ENCODE results near the gene AP2M1. TPM values are rescaled to one million over a fixed set of nuclear protein-coding genes. Genes with fewer than 3 reads are reported as not detected.

The AP2M1 gene
- total RNA-seq, 2 experiments from 2014 or later = 147 to 158 TPM

DNA sequence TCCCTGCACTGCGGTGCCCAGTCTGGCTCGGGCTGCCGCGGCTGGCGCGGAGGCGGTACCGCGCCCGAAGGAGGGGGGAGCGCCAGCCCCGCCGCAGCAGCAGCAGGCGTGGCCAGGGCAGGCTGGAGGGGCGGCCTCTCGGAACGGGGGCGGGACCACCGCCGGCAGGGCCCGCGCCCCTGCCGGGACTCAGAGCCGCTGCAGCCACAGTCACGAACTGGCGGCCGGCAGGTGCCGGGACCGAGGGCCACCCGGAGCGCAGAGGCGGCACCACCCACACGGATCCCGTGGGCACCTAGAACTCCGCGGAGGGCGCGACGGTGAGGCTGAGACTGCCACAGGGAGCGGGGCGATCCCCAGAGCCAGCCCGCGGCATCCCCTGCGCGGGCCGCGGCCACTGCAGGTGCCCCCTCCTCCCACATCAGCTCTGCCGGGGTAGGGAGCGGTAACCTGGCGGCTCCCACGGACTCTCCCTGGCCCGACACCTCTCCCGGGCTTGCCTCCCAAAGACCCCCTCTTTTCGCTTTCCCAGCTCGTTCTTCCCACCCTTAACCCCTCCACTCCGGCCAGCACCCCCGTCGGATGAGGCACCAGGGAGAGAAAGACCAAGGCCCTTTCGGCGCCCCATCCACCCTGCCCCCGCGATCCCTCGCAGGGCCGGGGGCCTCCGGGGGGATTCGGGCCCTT is 54.9 kb downstream of the AP2M1 start, which contains the start of gene VWA5B2:
Gene VWA5B2 (plus strand): TSS at position 192 of the 687 bp plus-strand sequence. CDS start 944 bp downstream, outside the sequence.
- H3K27ac ChIP-seq (ENCODE audit: low read depth, low read length, poor library complexity, severe bottlenecking) = no peak within 1 kb of the TSS
- peaks cover 7% of the 10 kb centered on the region for H3K4me1 ChIP-seq (ENCODE audit: insufficient read depth, low read length, poor library complexity, severe bottlenecking)
- ChIA-PET POLR2A (interaction anchor here (0.5 kb wide), 1 partner anchor 22 kb away, joined by 3 read pairs; no protein-coding TSS in a partner anchor), CTCF (ENCODE audit: unreplicated experiment) (no interaction called here)
- H3K9me2 ChIP-seq (ENCODE audit: insufficient read depth, low read length) = no peaks in the 10 kb centered on the region
- TF ChIP-seq EZH2phosphoT487 (IDR thresholded peaks at IDR 0.05; ENCODE audit: borderline replicate concordance, low read depth, low read length) = no peak
- TF ChIP-seq, protein P1, sequence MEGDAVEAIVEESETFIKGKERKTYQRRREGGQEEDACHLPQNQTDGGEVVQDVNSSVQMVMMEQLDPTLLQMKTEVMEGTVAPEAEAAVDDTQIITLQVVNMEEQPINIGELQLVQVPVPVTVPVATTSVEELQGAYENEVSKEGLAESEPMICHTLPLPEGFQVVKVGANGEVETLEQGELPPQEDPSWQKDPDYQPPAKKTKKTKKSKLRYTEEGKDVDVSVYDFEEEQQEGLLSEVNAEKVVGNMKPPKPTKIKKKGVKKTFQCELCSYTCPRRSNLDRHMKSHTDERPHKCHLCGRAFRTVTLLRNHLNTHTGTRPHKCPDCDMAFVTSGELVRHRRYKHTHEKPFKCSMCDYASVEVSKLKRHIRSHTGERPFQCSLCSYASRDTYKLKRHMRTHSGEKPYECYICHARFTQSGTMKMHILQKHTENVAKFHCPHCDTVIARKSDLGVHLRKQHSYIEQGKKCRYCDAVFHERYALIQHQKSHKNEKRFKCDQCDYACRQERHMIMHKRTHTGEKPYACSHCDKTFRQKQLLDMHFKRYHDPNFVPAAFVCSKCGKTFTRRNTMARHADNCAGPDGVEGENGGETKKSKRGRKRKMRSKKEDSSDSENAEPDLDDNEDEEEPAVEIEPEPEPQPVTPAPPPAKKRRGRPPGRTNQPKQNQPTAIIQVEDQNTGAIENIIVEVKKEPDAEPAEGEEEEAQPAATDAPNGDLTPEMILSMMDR (conservative IDR thresholded peaks at IDR 0.05; ENCODE audit: low read length) = no peak
- peak within 1 kb of the TSS; percentile 50; the same call in 1 of the 2 replicates for H3K4me2 ChIP-seq (ENCODE audit: low read length)
- peak; percentile 35 for DNase-seq (ENCODE audit: low spot score)
- H2AFZ ChIP-seq (ENCODE audit: low read length) = no peak within 1 kb of the TSS
- H3K79me2 ChIP-seq (ENCODE audit: insufficient read depth, low read depth, low read length) = no peaks in the 10 kb centered on the region
- peak within 1 kb of the TSS; percentile 9 for H3K4me3 ChIP-seq (ENCODE audit: low read depth, low read length, poor library complexity, severe bottlenecking)
- no peaks in the 10 kb centered on the region for H3K9me3 ChIP-seq (ENCODE audit: low read length)
- H4K20me1 ChIP-seq (ENCODE audit: insufficient read depth, low read length) = no peaks in the 10 kb centered on the region
- H3K36me3 ChIP-seq (ENCODE audit: insufficient read depth, low read length) = no peaks in the 10 kb centered on the region
- intact Hi-C loops (cut with micrococcal nuclease; ENCODE audit: unreplicated experiment) = no loop called here
- BruUV-seq (replicated peaks) = no TSS peak

DNA sequence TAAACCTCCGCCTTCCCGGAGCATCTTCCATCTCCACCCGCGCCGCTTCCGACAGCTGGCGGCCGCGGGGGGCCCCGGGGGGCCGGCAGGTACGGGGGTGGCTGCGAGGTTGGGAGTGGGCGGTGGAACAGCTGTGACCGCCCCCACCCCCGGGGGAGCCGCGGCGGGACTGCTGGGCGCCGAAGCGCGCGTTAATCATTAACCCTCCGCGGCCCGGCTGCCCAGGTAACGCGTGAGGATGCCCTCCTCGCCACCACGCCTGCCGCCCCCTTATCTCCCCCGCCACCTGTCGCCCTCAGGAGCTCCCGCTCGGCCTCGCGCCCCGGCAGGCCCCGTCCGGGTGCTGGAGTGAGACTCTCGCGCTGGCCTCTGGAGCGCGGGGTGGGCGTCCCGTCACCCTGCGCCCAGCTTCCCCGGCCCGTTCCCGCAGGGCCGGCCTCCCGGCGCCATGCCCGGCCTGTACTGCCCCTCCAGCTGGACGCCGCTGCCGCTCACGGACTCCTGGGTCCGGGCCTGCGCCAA is 55.5 kb downstream of the AP2M1 start:
- no peaks in the 10 kb centered on the region for H3K36me3 ChIP-seq (ENCODE audit: insufficient read depth, low read length)
- no peaks in the 10 kb centered on the region for H3K79me2 ChIP-seq (ENCODE audit: insufficient read depth, low read depth, low read length)
- no peak overlapping the region for H2AFZ ChIP-seq (ENCODE audit: low read length)
- H3K4me3 ChIP-seq (ENCODE audit: low read depth, low read length, poor library complexity, severe bottlenecking) = peak overlapping the region; percentile 9
- no peaks in the 10 kb centered on the region for H3K9me2 ChIP-seq (ENCODE audit: insufficient read depth, low read length)
- H3K27ac ChIP-seq (ENCODE audit: low read depth, low read length, poor library complexity, severe bottlenecking) = no peak overlapping the region
- no peak for TF ChIP-seq EZH2phosphoT487 (IDR thresholded peaks at IDR 0.05; ENCODE audit: borderline replicate concordance, low read depth, low read length)
- TF ChIP-seq, protein P1 (conservative IDR thresholded peaks at IDR 0.05; ENCODE audit: low read length) = no peak
- no peaks in the 10 kb centered on the region for H4K20me1 ChIP-seq (ENCODE audit: insufficient read depth, low read length)
- no peak for DNase-seq (ENCODE audit: low spot score)
- ChIA-PET CTCF (ENCODE audit: unreplicated experiment) (no interaction called here), POLR2A (interaction anchor here (0.5 kb wide), 1 partner anchor 22 kb away, joined by 3 read pairs; no protein-coding TSS in a partner anchor)
- intact Hi-C loops (cut with micrococcal nuclease; ENCODE audit: unreplicated experiment) = no loop called here
- no peaks in the 10 kb centered on the region for H3K9me3 ChIP-seq (ENCODE audit: low read length)
- H3K4me1 ChIP-seq (ENCODE audit: insufficient read depth, low read length, poor library complexity, severe bottlenecking) = peaks cover 7% of the 10 kb centered on the region
- no TSS peak for BruUV-seq (replicated peaks)
- peak overlapping the region; percentile 50; the same call in 1 of the 2 replicates for H3K4me2 ChIP-seq (ENCODE audit: low read length)
